GM12872 (cell line): ENCODE measurements around the gene SPART.

Experiments
- TF ChIP-seq, protein P1 (sequence below): IDR thresholded peaks from 3 replicates; pipeline ENCODE4 v1.5.1; 2011; ENCODE audit warnings: low read depth, mild to moderate bottlenecking, low read length, moderate library complexity; ENCODE audit not compliant: insufficient read depth

The SPART gene

DNA sequence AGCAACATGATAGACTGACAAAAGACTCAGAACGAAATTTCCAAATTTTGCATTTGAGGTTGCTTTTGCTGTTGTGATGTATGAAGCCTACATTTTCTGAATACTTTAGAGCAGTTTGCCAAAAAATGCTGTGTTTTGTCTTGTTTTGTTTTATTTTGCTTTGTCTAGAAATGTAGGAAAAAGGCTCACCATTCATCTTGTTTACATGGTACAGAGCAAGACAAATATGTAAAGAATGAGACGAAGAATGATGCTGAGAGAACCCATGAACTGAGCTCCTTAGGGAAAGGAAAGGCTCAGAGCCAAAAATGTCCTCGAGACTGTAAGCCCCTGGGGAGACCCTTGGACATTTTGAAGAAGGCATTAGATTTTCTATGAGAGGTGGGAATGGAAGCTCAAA, 6.8 kb upstream of the SPART start:
- TF ChIP-seq, protein P1, sequence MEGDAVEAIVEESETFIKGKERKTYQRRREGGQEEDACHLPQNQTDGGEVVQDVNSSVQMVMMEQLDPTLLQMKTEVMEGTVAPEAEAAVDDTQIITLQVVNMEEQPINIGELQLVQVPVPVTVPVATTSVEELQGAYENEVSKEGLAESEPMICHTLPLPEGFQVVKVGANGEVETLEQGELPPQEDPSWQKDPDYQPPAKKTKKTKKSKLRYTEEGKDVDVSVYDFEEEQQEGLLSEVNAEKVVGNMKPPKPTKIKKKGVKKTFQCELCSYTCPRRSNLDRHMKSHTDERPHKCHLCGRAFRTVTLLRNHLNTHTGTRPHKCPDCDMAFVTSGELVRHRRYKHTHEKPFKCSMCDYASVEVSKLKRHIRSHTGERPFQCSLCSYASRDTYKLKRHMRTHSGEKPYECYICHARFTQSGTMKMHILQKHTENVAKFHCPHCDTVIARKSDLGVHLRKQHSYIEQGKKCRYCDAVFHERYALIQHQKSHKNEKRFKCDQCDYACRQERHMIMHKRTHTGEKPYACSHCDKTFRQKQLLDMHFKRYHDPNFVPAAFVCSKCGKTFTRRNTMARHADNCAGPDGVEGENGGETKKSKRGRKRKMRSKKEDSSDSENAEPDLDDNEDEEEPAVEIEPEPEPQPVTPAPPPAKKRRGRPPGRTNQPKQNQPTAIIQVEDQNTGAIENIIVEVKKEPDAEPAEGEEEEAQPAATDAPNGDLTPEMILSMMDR, result no peak

- TF ChIP-seq, protein P1, result no peak
These were observed 6.2 kb upstream of the SPART start for GRCh38 chr13:36352350-36352749.

DNA sequence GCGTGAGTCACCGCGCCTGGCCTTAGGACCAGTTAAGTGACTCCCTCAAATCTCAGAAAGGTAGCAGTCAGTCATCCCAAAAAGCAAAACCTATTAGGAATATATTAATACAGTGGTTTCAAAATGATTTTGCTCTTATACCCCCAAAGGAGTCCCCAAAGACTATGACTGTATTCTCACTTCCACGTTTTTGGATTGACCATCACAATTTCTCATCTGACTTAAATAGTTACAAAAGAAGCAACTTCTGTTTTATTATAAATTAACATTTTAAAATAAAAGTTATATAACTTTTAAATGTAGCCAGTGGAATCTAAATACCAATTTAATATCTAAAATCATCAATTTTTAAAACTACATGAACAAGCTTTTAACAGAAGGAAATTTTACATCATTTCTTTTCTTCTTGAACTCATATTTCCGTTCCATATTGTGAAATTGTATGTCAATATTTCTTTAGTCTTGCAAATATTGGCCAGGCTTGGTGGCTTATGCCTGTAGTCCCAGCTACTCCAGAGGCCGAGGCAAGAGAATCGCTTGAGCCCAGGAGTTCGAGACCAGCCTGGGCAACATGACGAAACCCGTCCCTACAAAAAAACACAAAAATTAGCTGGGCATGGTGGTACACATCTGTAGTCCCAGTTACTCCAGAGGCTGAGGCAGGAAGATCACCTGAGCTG, 1.5 kb upstream of the SPART start:
- TF ChIP-seq, protein P1, result no peak

DNA sequence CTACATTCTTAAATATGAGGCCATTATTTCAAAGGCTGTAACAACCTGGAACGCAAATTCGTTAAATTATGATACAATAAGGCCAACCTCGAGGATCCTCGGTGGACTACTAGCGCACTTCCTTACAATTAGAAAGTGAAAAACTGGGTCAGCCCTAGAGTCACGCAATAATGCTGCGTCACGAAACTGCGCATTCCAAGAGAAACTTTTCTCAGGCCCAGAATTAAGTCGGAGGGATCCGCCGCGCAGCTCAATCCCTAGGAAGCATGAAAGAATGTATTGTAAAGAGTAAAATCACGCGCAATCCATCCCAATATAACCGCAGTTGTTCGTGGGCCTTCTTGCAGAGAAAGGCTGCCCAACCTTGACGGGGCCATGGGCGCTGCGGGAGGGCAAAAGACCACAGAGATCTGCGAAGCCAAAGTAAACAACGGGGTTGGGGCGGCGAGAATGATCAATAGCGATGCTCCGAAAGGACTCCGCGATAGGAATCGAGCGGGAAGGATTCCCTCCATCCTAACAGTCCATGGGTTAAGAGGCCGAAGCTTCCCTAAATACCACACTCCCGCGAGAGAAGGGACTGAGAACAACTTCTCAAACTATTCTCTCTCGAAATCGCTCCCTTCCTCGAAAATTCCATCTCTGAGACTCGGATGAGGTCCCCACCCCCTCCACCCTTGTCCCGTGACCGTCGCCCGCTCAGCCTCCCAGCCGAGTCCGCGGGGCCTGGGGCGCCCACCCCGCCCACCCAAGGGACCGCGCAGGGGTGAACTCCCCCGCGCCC, 564 bp downstream of the SPART start:
- TF ChIP-seq, protein P1, result no peak

GRCh38 chr13:36344886-36345437, 1.2 kb downstream of the SPART start:
- TF ChIP-seq, protein P1, result no peak

DNA sequence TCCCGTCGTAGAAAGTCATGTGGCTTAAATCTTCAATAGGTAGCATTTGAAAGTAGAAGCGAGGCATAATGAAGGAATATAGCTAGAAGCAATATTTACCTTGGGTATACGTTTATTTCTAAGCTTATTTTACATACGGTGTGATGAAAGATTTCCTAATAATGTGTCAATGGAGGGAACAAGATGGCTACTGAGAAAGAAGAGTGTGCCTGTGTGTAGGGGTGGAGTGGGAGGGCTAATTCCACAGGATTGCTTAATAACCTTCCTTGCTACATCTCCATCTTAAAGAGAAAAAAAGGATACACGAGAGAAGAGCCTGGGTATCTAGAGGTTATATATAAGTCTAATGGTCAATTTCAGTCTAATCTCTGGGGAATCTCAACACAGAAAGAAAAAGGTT, 2.0 kb downstream of the SPART start:
- TF ChIP-seq, protein P1, result no peak

GRCh38 chr13:36343766-36344165, 2.4 kb downstream of the SPART start:
- TF ChIP-seq, protein P1, result no peak
